BJ (cell line): ENCODE measurements around the gene LSM14B. TPM values are rescaled to one million over a fixed set of nuclear protein-coding genes. Genes with fewer than 3 reads are reported as not detected.

ENCODE experiments used
- CTCF ChIA-PET: fragments of 350-600 bp; formaldehyde crosslinking; extraction: SDS; loops from one replicate; lab custom pipeline; 2021; ENCODE audit warnings: antibody characterized with exemption, inconsistent platforms; lab: Yijun Ruan, JAX
- POLR2A ChIA-PET: fragments of 300-600 bp; sonication (Branson Sonifier 250); formaldehyde crosslinking; extraction: SDS; loops from one replicate; lab custom pipeline; 2021; ENCODE audit warnings: antibody characterized with exemption; lab: Charles Lee
- DNase-seq: peaks from one replicate; pipeline ENCODE4 v3.0.0-alpha.2; 2011; ENCODE audit warnings: low read depth
- H3K27me3 ChIP-seq: 2 replicates; pipeline ENCODE4 v1.6.0; 2011; ENCODE audit warnings: low read length; ENCODE audit not compliant: control insufficient read depth, insufficient read depth
- H3K36me3 ChIP-seq: 2 replicates; pipeline ENCODE4 v1.5.1; 2011; ENCODE audit warnings: low read length; ENCODE audit not compliant: control insufficient read depth, insufficient read depth
- H3K4me3 ChIP-seq: 2 replicates; pipeline ENCODE4 v1.5.1; 2011; ENCODE audit warnings: low read depth, mild to moderate bottlenecking, control low read depth, low read length
- polyA plus RNA-seq: library from polyadenylated mRNA; depleted of rRNA; stranded (reverse); fragments of >200 nt; gene quantifications from 2 replicates; pipeline ENCODE4 v1.2.3, GENCODE V29; 2011
- TF ChIP-seq, protein P1 (sequence below): IDR thresholded peaks from 2 replicates; pipeline ENCODE4 v1.5.1; 2011; ENCODE audit warnings: low read depth, mild to moderate bottlenecking, control low read depth, inconsistent platforms, low read length, moderate library complexity; ENCODE audit not compliant: insufficient read depth

LSM14B gene
- polyA plus RNA-seq, 1 experiment = 48.2 TPM

DNA sequence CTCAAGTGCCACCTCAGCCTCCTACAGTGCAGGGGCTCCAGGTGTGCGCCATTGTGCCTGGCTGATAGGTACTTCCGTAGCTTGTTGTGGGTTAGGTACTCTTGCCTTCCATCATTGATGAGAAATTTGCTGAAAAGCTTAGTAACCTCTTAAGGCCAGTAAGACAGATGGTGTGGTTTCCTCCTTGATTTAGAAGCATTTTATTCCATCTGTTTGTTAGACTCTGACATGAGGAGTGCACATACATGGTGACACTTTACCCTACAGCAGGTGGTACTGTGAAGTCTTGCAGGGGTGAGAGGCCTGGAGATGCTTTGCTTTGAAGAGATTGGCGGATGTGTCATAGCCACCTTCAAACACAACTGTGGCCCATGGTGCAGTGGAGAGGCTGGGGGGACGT, 45.8 kb downstream of the LSM14B start:
- CTCF ChIA-PET = interaction anchor here (1.9 kb wide), 1 partner anchor 12 kb away, joined by 9 read pairs; no protein-coding TSS in a partner anchor

DNA sequence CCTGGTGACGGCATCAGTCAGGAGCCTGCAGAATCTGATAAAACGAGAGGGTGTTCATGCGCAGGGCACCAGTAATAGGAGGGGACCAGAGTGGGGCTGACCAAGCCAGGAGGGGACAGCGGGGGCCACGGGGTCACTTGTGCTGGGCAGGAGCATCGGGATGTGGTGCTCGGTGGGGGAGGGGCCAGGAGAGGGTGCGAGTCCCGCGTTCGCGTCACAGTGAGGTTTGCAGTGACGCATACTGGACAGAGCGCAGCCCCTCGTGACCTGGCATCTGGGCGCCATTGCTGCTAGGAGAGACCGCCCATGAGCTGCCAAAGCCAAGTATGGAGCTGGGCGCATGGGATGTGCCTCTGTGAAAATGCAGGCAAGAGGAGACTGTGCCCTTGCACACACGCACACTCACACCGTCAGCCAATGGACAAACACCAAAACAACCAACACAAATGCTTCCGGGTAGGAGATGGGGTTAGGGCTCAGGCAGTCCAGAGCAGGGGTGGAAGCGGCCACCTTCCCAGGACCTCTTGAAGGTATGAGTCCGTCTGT, 46.7 kb downstream of the LSM14B start:
- no peak overlapping the region for H3K4me3 ChIP-seq
- no peaks in the 10 kb centered on the region for H3K27me3 ChIP-seq
- POLR2A ChIA-PET = no interaction called here
- CTCF ChIA-PET = no interaction called here
- TF ChIP-seq, protein P1, sequence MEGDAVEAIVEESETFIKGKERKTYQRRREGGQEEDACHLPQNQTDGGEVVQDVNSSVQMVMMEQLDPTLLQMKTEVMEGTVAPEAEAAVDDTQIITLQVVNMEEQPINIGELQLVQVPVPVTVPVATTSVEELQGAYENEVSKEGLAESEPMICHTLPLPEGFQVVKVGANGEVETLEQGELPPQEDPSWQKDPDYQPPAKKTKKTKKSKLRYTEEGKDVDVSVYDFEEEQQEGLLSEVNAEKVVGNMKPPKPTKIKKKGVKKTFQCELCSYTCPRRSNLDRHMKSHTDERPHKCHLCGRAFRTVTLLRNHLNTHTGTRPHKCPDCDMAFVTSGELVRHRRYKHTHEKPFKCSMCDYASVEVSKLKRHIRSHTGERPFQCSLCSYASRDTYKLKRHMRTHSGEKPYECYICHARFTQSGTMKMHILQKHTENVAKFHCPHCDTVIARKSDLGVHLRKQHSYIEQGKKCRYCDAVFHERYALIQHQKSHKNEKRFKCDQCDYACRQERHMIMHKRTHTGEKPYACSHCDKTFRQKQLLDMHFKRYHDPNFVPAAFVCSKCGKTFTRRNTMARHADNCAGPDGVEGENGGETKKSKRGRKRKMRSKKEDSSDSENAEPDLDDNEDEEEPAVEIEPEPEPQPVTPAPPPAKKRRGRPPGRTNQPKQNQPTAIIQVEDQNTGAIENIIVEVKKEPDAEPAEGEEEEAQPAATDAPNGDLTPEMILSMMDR = no peak
- H3K36me3 ChIP-seq = peaks cover 20% of the 10 kb centered on the region
- DNase-seq = no peak

More for the DNA sequence above, 45.8 kb downstream of the LSM14B start:
- POLR2A ChIA-PET = no interaction called here
- no peak for DNase-seq
- TF ChIP-seq, protein P1 = no peak
- Histone ChIP-seq H3K36me3 (peaks cover 22% of the 10 kb centered on the region), H3K4me3 (no peak overlapping the region), H3K27me3 (no peaks in the 10 kb centered on the region)

DNA sequence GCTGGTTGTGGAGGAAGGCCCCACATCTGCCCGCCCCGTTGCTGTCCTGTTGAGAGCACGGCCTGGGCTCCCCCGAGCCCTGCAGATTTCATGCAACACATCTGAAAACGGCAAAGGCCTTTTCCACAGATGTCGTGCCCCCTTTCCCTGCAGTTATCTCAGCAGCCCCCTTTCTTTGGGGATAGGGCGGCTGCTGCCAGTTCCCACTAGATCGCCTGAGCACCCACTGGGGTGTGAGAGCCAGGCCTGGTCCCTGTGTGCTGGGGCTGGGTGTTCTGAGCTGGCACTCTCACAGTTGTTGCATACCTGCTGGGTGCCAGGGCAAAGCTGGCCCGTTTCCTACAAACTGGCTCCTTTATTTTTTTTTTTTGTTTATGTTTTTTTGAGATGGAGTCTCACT, 48.3 kb downstream of the LSM14B start:
- TF ChIP-seq, protein P1 = no peak
- POLR2A ChIA-PET = no interaction called here

DNA sequence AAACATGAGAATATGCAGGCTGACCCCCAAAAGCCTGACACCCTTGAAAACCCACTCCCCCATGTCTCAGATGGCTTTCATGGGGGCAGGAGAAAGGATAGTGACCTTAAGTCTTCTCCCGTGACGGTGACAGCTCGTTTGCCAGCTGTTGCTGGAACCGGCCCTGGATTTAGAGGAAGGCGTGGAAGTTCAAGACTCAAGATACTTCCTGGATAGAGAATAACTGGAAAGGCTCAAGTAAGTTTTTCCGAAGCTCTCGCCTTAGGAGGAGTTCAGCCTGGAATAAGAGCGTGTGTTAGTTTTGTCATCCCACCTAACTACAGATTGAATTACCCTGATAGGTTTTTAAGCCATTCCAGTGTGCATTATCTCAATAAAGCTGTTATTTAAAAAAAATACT, 49.0 kb downstream of the LSM14B start:
- no peaks in the 10 kb centered on the region for H3K27me3 ChIP-seq
- H3K4me3 ChIP-seq = no peak overlapping the region
- peaks cover 8% of the 10 kb centered on the region for H3K36me3 ChIP-seq
- DNase-seq = no peak
- TF ChIP-seq, protein P1 = no peak
- ChIA-PET POLR2A (no interaction called here), CTCF (no interaction called here)

More for the DNA sequence above, 48.3 kb downstream of the LSM14B start:
- H3K27me3 ChIP-seq = no peaks in the 10 kb centered on the region
- CTCF ChIA-PET = no interaction called here
- H3K36me3 ChIP-seq = peaks cover 13% of the 10 kb centered on the region
- H3K4me3 ChIP-seq = no peak overlapping the region
- no peak for DNase-seq

DNA sequence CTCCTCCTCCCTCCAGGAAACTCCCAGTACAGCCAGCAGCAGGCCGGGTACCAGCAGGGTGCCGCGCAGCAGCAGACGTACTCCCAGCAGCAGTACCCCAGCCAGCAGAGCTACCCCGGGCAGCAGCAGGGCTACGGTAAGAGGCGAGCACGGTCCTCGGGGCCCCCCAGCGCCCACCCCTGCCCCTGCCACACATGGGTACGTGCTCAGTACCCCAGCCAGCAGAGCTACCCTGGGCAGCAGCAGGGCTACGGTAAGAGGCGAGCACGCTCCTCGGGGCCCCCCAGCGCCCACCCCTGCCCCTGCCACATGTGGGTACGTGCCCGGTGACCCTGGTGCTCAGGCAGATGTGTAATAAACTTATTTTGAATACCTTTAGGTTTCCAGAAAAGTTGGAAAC, 50.4 kb downstream of the LSM14B start:
- no peak for DNase-seq
- TF ChIP-seq, protein P1 = no peak
- POLR2A ChIA-PET = no interaction called here
- Histone ChIP-seq H3K4me3 (no peak overlapping the region), H3K36me3 (peaks cover 6% of the 10 kb centered on the region), H3K27me3 (no peaks in the 10 kb centered on the region)
- CTCF ChIA-PET = no interaction called here
